GM10266 (cell line): ENCODE data around the gene DHRS1.

ENCODE experiments used
- DNase-seq: peaks from one replicate; pipeline ENCODE4 v3.0.0; 2012; ENCODE audit errors: extremely low spot score
- TF ChIP-seq, protein P1 (sequence below): IDR thresholded peaks from 2 replicates; pipeline ENCODE4 v1.5.1; 2012; ENCODE audit warnings: mild to moderate bottlenecking, low read depth; ENCODE audit not compliant: control insufficient read depth, insufficient read depth; ENCODE audit errors: missing control alignments

The DHRS1 gene

DNA sequence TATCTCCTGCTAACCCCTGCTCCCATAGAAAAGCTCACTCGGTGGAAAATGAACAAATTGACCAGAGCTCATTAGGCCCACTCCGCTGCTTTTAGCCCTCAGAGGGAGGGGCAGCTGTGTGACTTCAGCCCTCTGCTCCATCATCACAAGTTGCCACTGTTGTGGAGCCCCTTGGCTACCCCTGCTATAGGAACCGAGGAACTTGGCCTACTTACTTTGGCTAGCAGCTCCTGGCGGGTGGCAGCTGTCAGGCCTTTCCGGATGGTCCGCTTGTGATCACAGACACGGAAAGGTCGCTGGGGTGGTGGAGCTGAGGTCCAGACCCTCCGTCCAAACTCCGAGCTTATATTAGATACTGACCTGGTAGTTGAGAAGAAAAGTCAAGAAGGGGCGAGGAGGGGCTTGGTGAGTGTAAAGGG lies 7.6 kb upstream of the DHRS1 start:
- DNase-seq, result no peak
- TF ChIP-seq, protein P1, sequence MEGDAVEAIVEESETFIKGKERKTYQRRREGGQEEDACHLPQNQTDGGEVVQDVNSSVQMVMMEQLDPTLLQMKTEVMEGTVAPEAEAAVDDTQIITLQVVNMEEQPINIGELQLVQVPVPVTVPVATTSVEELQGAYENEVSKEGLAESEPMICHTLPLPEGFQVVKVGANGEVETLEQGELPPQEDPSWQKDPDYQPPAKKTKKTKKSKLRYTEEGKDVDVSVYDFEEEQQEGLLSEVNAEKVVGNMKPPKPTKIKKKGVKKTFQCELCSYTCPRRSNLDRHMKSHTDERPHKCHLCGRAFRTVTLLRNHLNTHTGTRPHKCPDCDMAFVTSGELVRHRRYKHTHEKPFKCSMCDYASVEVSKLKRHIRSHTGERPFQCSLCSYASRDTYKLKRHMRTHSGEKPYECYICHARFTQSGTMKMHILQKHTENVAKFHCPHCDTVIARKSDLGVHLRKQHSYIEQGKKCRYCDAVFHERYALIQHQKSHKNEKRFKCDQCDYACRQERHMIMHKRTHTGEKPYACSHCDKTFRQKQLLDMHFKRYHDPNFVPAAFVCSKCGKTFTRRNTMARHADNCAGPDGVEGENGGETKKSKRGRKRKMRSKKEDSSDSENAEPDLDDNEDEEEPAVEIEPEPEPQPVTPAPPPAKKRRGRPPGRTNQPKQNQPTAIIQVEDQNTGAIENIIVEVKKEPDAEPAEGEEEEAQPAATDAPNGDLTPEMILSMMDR, result no peak

DNA sequence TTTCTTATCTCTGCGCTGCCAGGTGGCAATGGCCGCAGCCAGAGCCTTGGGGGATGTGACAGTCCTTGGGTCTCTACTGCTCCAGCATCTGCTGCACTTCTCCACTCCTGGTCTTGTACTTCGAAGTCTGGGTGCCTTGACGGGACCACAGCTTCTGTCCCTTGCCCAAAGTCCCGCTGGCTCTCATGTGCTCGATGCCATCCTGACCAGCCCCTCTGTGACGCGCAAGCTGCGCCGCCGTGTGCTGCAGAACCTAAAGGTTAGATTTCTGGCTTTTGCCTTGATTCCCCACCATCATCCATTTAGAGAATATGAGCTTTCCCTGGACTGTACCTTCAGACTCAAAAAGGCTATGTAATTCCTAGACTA lies 4.4 kb upstream of the DHRS1 start:
- no peak for DNase-seq
- TF ChIP-seq, protein P1, result no peak

DNA sequence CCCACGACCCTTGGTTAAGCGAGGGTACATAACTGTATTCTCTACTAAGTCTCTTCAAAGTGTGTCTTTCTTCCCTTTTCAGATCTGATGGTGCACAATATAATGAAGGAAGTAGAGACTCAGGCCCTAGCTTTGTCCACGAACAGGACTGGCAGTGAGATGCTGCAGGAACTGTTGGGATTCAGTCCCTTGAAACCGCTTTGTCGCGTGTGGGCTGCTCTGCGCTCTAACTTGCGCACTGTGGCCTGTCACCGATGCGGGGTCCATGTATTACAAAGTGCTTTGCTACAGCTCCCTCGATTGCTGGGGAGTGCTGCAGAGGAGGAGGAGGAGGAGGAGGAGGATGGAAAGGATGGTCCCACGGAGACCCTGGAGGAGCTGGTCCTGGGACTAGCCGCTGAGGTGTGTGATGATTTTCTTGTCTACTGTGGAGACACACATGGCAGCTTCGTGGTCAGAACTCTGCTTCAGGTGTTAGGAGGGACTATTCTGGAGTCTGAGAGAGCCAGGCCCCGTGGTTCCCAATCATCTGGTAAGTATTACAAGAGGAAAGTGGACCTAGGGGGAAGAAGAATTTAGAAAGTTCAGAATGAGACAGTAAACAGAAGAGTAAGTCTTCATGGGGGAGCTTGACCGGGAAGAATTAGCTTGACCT lies 873 bp upstream of the DHRS1 start:
- TF ChIP-seq, protein P1, result no peak
- DNase-seq, result no peak

DNA sequence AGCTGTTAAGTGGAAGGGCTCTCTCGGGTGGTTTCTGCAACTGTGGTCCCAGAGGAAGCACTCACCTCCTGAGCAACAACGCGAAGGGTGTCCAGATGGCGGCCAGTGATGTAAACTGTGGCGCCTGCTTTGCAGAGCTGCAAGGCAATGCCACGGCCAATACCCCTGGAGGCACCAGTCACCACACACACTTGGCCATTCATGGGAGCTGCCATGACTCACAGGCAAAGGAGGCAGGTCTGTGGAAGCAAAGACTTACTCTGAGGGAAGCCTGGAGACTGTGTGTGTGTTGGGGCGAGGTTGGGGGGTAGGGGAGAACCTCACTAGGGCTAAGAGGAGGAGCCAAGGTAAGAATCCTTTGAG lies 707 bp downstream of the DHRS1 start:
- no peak for DNase-seq
- TF ChIP-seq, protein P1, result no peak

DNA sequence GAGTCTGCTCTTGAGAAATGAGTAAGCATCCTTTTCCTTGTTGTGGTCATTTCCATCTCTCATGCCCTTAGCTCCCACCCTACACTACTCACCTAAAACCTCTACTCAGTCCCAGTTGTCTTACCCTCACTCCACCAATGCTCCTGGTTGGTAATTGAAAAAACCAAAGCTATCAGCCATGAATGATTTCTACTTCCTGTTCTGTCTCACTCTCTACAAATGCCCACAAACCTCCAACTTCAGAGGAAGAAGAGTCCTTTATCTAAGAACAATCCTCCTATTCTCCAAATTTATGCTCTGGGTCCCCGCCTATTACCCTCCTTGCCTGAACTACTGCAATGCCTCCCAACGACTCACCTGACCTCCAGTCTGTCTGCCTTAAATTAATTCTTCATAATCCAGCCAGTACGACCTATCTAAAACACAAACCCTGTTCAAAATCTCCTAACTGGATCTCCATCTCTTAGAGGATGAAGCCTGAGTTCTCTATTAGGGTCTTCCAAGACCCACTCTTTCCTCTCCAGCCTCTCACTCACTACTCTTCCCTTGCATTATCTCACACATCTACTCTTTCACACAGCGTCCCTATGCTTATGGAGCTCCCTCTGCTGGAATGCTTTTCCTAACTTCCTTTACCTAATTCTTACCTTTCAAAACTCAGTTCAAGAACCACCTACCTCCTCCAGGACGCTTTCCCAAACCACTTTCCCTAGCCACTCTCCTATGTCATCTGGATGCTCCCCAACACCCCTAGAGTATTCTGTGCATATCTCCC lies 2.2 kb downstream of the DHRS1 start:
- TF ChIP-seq, protein P1, result peak; percentile 46
- no peak for DNase-seq

DNA sequence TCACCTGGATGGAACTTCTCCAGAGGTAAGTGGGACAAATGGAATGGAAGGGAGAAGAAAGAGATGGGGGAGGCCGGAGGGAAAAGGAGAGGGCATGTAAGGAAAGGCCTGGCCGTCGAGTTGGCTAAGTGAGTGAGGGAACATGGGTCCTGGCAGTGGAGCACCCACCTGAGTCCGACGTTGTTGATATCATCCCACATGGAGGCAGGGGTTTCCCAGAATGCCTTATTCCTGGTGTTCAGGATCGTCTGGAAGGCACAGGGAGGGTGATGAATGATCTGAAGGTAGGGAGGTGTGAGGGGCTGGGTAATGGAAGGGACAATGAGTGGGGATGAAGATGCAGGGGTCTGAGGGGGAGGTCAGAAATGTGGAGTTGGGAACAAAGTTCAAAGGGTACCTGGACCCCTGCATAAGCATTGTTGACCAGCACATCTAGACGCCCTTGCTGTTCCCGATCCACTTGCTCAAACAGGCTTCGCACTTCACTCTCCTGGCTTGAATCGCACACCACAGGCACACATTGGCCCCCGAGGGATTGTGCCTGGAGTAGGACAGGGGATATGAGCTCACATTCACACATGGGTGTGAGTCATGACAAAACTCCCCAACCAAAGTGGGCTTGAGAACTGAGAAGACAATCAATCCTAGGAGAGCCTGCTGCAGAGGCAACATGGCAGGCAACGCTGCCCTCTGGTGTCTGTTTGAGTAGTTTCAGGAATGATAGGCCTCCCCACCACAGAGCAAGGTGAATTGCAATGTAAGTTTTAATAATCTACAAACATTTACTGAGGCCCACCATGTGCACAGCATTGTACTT lies 3.0 kb downstream of the DHRS1 start:
- TF ChIP-seq, protein P1, result peak; percentile 79

DNA sequence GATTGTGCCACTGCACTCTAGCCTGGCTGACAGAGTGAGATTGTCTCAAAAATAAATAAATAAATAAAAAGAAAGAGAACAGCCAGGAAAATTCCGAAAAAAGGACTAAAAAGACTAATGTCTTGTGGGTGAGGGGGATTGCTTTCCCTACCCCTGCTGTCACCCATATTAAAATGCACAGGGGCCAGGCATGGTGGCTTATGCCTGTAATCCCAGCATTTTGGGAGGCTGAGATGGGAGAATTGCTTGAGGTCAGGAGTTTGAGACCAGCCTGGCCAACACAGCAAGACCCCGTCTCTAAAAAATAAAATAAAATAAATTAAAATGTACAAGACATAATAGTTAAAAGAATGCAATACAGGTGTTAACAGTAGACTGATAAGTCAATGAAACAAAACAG lies 6.1 kb downstream of the DHRS1 start:
- no peak for DNase-seq
- TF ChIP-seq, protein P1, result no peak

More for the DNA sequence above, 3.0 kb downstream of the DHRS1 start:
- peak; percentile 83 for DNase-seq
